Gastrocnemius medialis (tissue), 4 donors: Measurements from ENCODE around the gene STRBP. TPM values are rescaled to one million over a fixed set of nuclear protein-coding genes. Genes with fewer than 3 reads are reported as not detected.

Experiments
- ATAC-seq, 2 donors: fragments of 150-250 bp; one replicate each; pipeline ENCODE4 v1.9.1; 2016
- DNase-seq, 2 donors: peaks; one replicate each; pipeline ENCODE4 v3.0.0-alpha.2; 2019
- H3K27ac ChIP-seq, 4 donors: fragments of 200-600 bp; sonication (generic); 1 replicate in 1 of 4; 2 replicates in 3 of 4; pipeline ENCODE4 v1.5.1; 2016 to 2018; ENCODE audit warnings: mild to moderate bottlenecking in 2 of 4, moderate library complexity in 1 of 4
- H3K27me3 ChIP-seq, 3 donors: fragments of 200-600 bp; sonication (generic) in 2 of 3; 1 replicate in 1 of 3; 2 replicates in 2 of 3; pipeline versions ENCODE4 v1.5.1 to v1.6.0; 2016 to 2019; ENCODE audit warnings: mild to moderate bottlenecking in 1 of 3, moderate library complexity in 1 of 3
- H3K36me3 ChIP-seq, 2 donors: fragments of 200-600 bp; sonication (generic) in 1 of 2; one replicate each; pipeline ENCODE4 v1.5.1; 2017 to 2018
- H3K4me1 ChIP-seq, 2 donors: fragments of 200-600 bp; sonication (generic) in 1 of 2; one replicate each; pipeline ENCODE4 v1.5.1; 2016 to 2017; ENCODE audit warnings: mild to moderate bottlenecking in 2 of 2
- H3K4me3 ChIP-seq, 4 donors: fragments of 200-600 bp; sonication (generic) in 3 of 4; 1 replicate in 1 of 4; 2 replicates in 3 of 4; pipeline ENCODE4 v1.5.1; 2016 to 2019; ENCODE audit warnings: mild to moderate bottlenecking in 2 of 4
- H3K9me3 ChIP-seq, 3 donors: fragments of 200-600 bp; sonication (generic) in 2 of 3; 1 replicate in 1 of 3; 2 replicates in 2 of 3; pipeline ENCODE4 v1.5.1; 2016 to 2019
- CTCF ChIP-seq, 5 experiments: fragments of 450-650 bp in 3 of 5; fragments of 200-600 bp in 2 of 5; sonication (generic) in 2 of 5; IDR thresholded peaks in 4 of 5; conservative IDR thresholded peaks in 1 of 5; 1 replicate in 4 of 5; 2 replicates in 1 of 5; pipeline ENCODE4 v1.5.1; 2016 to 2019; ENCODE audit warnings: antibody characterized with exemption in 5 of 5, mild to moderate bottlenecking in 3 of 5, moderate library complexity in 3 of 5
- POLR2A ChIP-seq, 2 donors: fragments of 450-650 bp; IDR thresholded peaks; one replicate each; pipeline ENCODE4 v1.6.1; 2017; ENCODE audit warnings: antibody characterized with exemption in 2 of 2, mild to moderate bottlenecking in 2 of 2, moderate library complexity in 2 of 2
- in situ Hi-C, 4 donors: fragments of 200-750 bp; cut with MboI; loops; one replicate each; pipeline versions ENCODE4 v1.15.0 to v1.8.0; 2017; ENCODE audit warnings: low sequenced_read_pairs in 4 of 4
- intact Hi-C: fragments of 100-400 bp; cut with DNase I; formaldehyde crosslinking; loops from one replicate; pipeline ENCODE4 v1.15.1; 2023; ENCODE audit warnings: low total_unique reads
- total RNA-seq, 4 donors: library from RNA; depleted of rRNA; stranded (reverse); fragments of >200 nt; gene quantifications; one replicate each; pipeline versions ENCODE4 v1.1.0 to v1.2.3, GENCODE V29; 2016

Gene STRBP
- total RNA-seq, 4 donors from 2014 or later = 5.0 to 25.0 (median 13.2) TPM

- Histone ChIP-seq H3K36me3 (no peaks in the 10 kb centered on the region), H3K4me1 (no peaks in the 10 kb centered on the region), H3K27ac (no peak overlapping the region), H3K9me3 (no peaks in the 10 kb centered on the region), H3K27me3 (no peaks in the 10 kb centered on the region), H3K4me3 (no peak overlapping the region)
- no peak for ATAC-seq
- no peak for DNase-seq
- in situ Hi-C loops = no loop called here
- no peak for TF ChIP-seq POLR2A (IDR thresholded peaks at IDR 0.05)
- TF ChIP-seq CTCF (IDR thresholded peaks at IDR 0.05 in 4 of 5, conservative IDR thresholded peaks at IDR 0.05 in 1 of 5) = no peak
- intact Hi-C loops = no loop called here
Measured at GRCh38 chr9:123162791-123163345, 105.5 kb downstream of the STRBP start.

DNA sequence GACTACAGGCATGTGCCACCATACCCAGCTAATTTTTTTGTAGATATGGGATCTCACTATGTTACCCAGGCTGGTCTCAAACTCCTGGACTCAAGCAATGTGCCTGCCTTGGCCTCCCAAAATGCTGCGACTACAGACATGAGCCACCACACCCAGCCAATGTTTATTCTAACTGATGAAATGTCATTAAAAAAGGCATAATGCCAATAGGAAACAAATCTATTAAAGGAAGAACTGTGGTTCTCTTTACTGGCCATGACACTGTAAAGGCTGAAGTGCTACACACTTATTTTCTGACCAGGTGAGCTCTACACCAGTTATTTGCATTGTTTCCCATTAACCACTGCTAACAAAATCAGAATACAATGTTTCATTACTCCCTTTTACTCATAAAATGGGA is 106.0 kb downstream of the STRBP start:
- no peaks in the 10 kb centered on the region for H3K4me1 ChIP-seq
- no peaks in the 10 kb centered on the region for H3K36me3 ChIP-seq
- in situ Hi-C loops (no loop called here), intact Hi-C loops (no loop called here)
- TF ChIP-seq POLR2A (IDR thresholded peaks at IDR 0.05) (no peak), CTCF (IDR thresholded peaks at IDR 0.05 in 4 of 5, conservative IDR thresholded peaks at IDR 0.05 in 1 of 5) (no peak)
- ATAC-seq (no peak), DNase-seq (no peak)
- no peaks in the 10 kb centered on the region for H3K9me3 ChIP-seq
- H3K27me3 ChIP-seq = no peaks in the 10 kb centered on the region
- no peak overlapping the region for H3K27ac ChIP-seq
- no peak overlapping the region for H3K4me3 ChIP-seq

- intact Hi-C loops = no loop called here
- DNase-seq = no peak
- H3K27ac ChIP-seq = no peak overlapping the region
- ATAC-seq = no peak
- no peaks in the 10 kb centered on the region for H3K27me3 ChIP-seq
- TF ChIP-seq CTCF (IDR thresholded peaks at IDR 0.05 in 4 of 5, conservative IDR thresholded peaks at IDR 0.05 in 1 of 5) (no peak), POLR2A (IDR thresholded peaks at IDR 0.05) (no peak)
- in situ Hi-C loops = no loop called here
- no peak overlapping the region for H3K4me3 ChIP-seq
- H3K9me3 ChIP-seq = no peaks in the 10 kb centered on the region
- no peaks in the 10 kb centered on the region for H3K4me1 ChIP-seq
- H3K36me3 ChIP-seq = no peaks in the 10 kb centered on the region
Measured at GRCh38 chr9:123157221-123157620, 111.2 kb downstream of the STRBP start.

- intact Hi-C loops (no loop called here), in situ Hi-C loops (no loop called here)
- no peak overlapping the region for H3K27ac ChIP-seq
- ATAC-seq = no peak
- no peak overlapping the region for H3K4me3 ChIP-seq
- no peaks in the 10 kb centered on the region for H3K36me3 ChIP-seq
- no peaks in the 10 kb centered on the region for H3K9me3 ChIP-seq
- no peaks in the 10 kb centered on the region for H3K4me1 ChIP-seq
- no peaks in the 10 kb centered on the region for H3K27me3 ChIP-seq
- TF ChIP-seq CTCF (IDR thresholded peaks at IDR 0.05 in 4 of 5, conservative IDR thresholded peaks at IDR 0.05 in 1 of 5) = no peak
- TF ChIP-seq POLR2A (IDR thresholded peaks at IDR 0.05) = no peak
- DNase-seq = no peak
Measured at GRCh38 chr9:123150708-123151503, 117.5 kb downstream of the STRBP start.
